ENCODE data around the gene CRELD2.

The CRELD2 gene

GRCh38 chr22:49955581-49956417 is 37.4 kb downstream of the CRELD2 start:
- H3K36me3 ChIP-seq (ENCODE audit: control insufficient read depth, insufficient read depth, low read length): no peaks in the 10 kb centered on the region
- no peaks in the 10 kb centered on the region for H3K27me3 ChIP-seq (ENCODE audit: control insufficient read depth, insufficient read depth, low read length)
- H3K4me3 ChIP-seq (ENCODE audit: low read length): no peak overlapping the region
- no peaks in the 10 kb centered on the region for H3K9me3 ChIP-seq (ENCODE audit: control insufficient read depth, low read length)
- H3K4me1 ChIP-seq (ENCODE audit: control insufficient read depth, insufficient read depth, low read length): peaks cover 89% of the 10 kb centered on the region
- peak overlapping the region; percentile 8 for H3K9ac ChIP-seq (ENCODE audit: low read length)

- Histone ChIP-seq H3K4me1 (ENCODE audit: control insufficient read depth, insufficient read depth, low read length) (peaks cover 84% of the 10 kb centered on the region), H3K36me3 (ENCODE audit: control insufficient read depth, insufficient read depth, low read length) (no peaks in the 10 kb centered on the region), H3K9me3 (ENCODE audit: control insufficient read depth, low read length) (no peaks in the 10 kb centered on the region), H3K27me3 (ENCODE audit: control insufficient read depth, insufficient read depth, low read length) (no peaks in the 10 kb centered on the region), H3K4me3 (ENCODE audit: low read length) (no peak overlapping the region), H3K9ac (ENCODE audit: low read length) (no peak overlapping the region)
Measured at GRCh38 chr22:49956418-49956770, 38.0 kb downstream of the CRELD2 start.

GRCh38 chr22:49956914-49957825 is 38.7 kb downstream of the CRELD2 start:
- Histone ChIP-seq H3K27me3 (ENCODE audit: control insufficient read depth, insufficient read depth, low read length) (no peaks in the 10 kb centered on the region), H3K9ac (ENCODE audit: low read length) (no peak overlapping the region), H3K9me3 (ENCODE audit: control insufficient read depth, low read length) (no peaks in the 10 kb centered on the region), H3K4me1 (ENCODE audit: control insufficient read depth, insufficient read depth, low read length) (peaks cover 76% of the 10 kb centered on the region), H3K36me3 (ENCODE audit: control insufficient read depth, insufficient read depth, low read length) (no peaks in the 10 kb centered on the region), H3K4me3 (ENCODE audit: low read length) (no peak overlapping the region)

GRCh38 chr22:49957826-49958365 is 39.5 kb downstream of the CRELD2 start:
- H3K4me3 ChIP-seq (ENCODE audit: low read length): no peak overlapping the region
- no peaks in the 10 kb centered on the region for H3K9me3 ChIP-seq (ENCODE audit: control insufficient read depth, low read length)
- H3K9ac ChIP-seq (ENCODE audit: low read length): no peak overlapping the region
- H3K36me3 ChIP-seq (ENCODE audit: control insufficient read depth, insufficient read depth, low read length): peaks cover 5% of the 10 kb centered on the region
- peaks cover 73% of the 10 kb centered on the region for H3K4me1 ChIP-seq (ENCODE audit: control insufficient read depth, insufficient read depth, low read length)
- no peaks in the 10 kb centered on the region for H3K27me3 ChIP-seq (ENCODE audit: control insufficient read depth, insufficient read depth, low read length)

GRCh38 chr22:49958366-49958921 is 40.0 kb downstream of the CRELD2 start:
- Histone ChIP-seq H3K36me3 (ENCODE audit: control insufficient read depth, insufficient read depth, low read length) (peaks cover 10% of the 10 kb centered on the region), H3K4me3 (ENCODE audit: low read length) (no peak overlapping the region), H3K4me1 (ENCODE audit: control insufficient read depth, insufficient read depth, low read length) (peaks cover 72% of the 10 kb centered on the region), H3K27me3 (ENCODE audit: control insufficient read depth, insufficient read depth, low read length) (no peaks in the 10 kb centered on the region), H3K9ac (ENCODE audit: low read length) (peak overlapping the region; percentile 89), H3K9me3 (ENCODE audit: control insufficient read depth, low read length) (no peaks in the 10 kb centered on the region)

- no peaks in the 10 kb centered on the region for H3K9me3 ChIP-seq (ENCODE audit: control insufficient read depth, low read length)
- no peaks in the 10 kb centered on the region for H3K27me3 ChIP-seq (ENCODE audit: control insufficient read depth, insufficient read depth, low read length)
- H3K36me3 ChIP-seq (ENCODE audit: control insufficient read depth, insufficient read depth, low read length): peaks cover 13% of the 10 kb centered on the region
- H3K4me3 ChIP-seq (ENCODE audit: low read length): peak overlapping the region; percentile 69
- peaks cover 72% of the 10 kb centered on the region for H3K4me1 ChIP-seq (ENCODE audit: control insufficient read depth, insufficient read depth, low read length)
- H3K9ac ChIP-seq (ENCODE audit: low read length): peak overlapping the region; percentile 89
Measured at GRCh38 chr22:49958931-49959781, 40.7 kb downstream of the CRELD2 start.

GRCh38 chr22:49959782-49960158 is 41.3 kb downstream of the CRELD2 start:
- Histone ChIP-seq H3K9ac (ENCODE audit: low read length) (peak overlapping the region; percentile 89), H3K9me3 (ENCODE audit: control insufficient read depth, low read length) (no peaks in the 10 kb centered on the region), H3K4me1 (ENCODE audit: control insufficient read depth, insufficient read depth, low read length) (peaks cover 72% of the 10 kb centered on the region)

GRCh38 chr22:49960159-49961004 is 41.9 kb downstream of the CRELD2 start, which contains the start of gene PIM3:
TSS of gene PIM3 (plus strand) at chr22:49960772. CDS start at chr22:49960948, 176 bp downstream.
- peaks cover 74% of the 10 kb centered on the region for H3K4me1 ChIP-seq (ENCODE audit: control insufficient read depth, insufficient read depth, low read length)
- H3K9me3 ChIP-seq (ENCODE audit: control insufficient read depth, low read length): no peaks in the 10 kb centered on the region
- H3K9ac ChIP-seq (ENCODE audit: low read length): peak within 1 kb of the TSS; percentile 93
- H3K27me3 ChIP-seq (ENCODE audit: control insufficient read depth, insufficient read depth, low read length): no peaks in the 10 kb centered on the region
- H3K4me3 ChIP-seq (ENCODE audit: low read length): peak within 1 kb of the TSS; percentile 95
- H3K36me3 ChIP-seq (ENCODE audit: control insufficient read depth, insufficient read depth, low read length): peaks cover 13% of the 10 kb centered on the region

More at GRCh38 chr22:49959782-49960158, 41.3 kb downstream of the CRELD2 start:
- H3K36me3 ChIP-seq (ENCODE audit: control insufficient read depth, insufficient read depth, low read length): peaks cover 13% of the 10 kb centered on the region
- H3K27me3 ChIP-seq (ENCODE audit: control insufficient read depth, insufficient read depth, low read length): no peaks in the 10 kb centered on the region
- peak overlapping the region; percentile 69 for H3K4me3 ChIP-seq (ENCODE audit: low read length)

GRCh38 chr22:49961005-49961600 is 42.7 kb downstream of the CRELD2 start:
- H3K9me3 ChIP-seq (ENCODE audit: control insufficient read depth, low read length): no peaks in the 10 kb centered on the region
- peaks cover 13% of the 10 kb centered on the region for H3K36me3 ChIP-seq (ENCODE audit: control insufficient read depth, insufficient read depth, low read length)
- H3K9ac ChIP-seq (ENCODE audit: low read length): peak overlapping the region; percentile 93
- H3K27me3 ChIP-seq (ENCODE audit: control insufficient read depth, insufficient read depth, low read length): no peaks in the 10 kb centered on the region
- H3K4me1 ChIP-seq (ENCODE audit: control insufficient read depth, insufficient read depth, low read length): peaks cover 74% of the 10 kb centered on the region
- peak overlapping the region; percentile 95 for H3K4me3 ChIP-seq (ENCODE audit: low read length)

GRCh38 chr22:49961601-49962011 is 43.2 kb downstream of the CRELD2 start:
- no peaks in the 10 kb centered on the region for H3K27me3 ChIP-seq (ENCODE audit: control insufficient read depth, insufficient read depth, low read length)
- peak overlapping the region; percentile 93 for H3K9ac ChIP-seq (ENCODE audit: low read length)
- peak overlapping the region; percentile 95 for H3K4me3 ChIP-seq (ENCODE audit: low read length)
- H3K4me1 ChIP-seq (ENCODE audit: control insufficient read depth, insufficient read depth, low read length): peaks cover 74% of the 10 kb centered on the region
- no peaks in the 10 kb centered on the region for H3K9me3 ChIP-seq (ENCODE audit: control insufficient read depth, low read length)
- peaks cover 13% of the 10 kb centered on the region for H3K36me3 ChIP-seq (ENCODE audit: control insufficient read depth, insufficient read depth, low read length)

Measured in mucosa of stomach (tissue), 1 donor.